ENCODE measurements around the gene LCK. TPM values are rescaled to one million over a fixed set of nuclear protein-coding genes. Genes with fewer than 3 reads are reported as not detected.
A peak's percentile ranks its signal among the peaks of the same experiment; 100 is the strongest.

Gene LCK
- total and polyA plus RNA-seq, 9 of the 15 experiments (the other 6 are each of a cell fraction or from before 2014, with no cell fraction given) = 0.04 to 0.47 (median 0.13) TPM; not detected in 6

DNA sequence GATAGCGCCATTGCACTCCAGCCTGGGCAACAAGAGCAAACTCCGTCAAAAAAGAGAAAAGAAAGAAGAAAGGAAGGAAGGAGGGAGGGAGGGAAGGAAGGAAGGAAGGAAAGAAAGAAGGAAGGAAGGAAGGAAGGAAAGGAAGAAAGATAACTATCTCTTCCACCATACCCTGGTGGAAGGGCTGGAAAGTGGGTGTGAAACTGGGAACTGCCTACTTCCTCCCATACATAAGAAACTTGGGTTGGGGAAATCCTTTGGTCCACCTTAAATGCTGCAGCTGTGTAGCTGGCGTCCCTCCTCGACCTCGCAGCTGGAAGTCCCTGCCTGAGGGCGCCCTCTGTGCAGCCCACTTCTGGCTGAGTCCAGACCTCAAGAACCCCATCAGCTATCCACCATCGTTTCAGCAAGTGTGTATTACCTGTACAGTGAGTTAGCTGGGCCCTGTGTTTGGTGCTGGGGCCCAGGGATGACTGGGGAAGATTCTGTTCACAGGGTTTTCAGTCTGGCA, 8.7 kb upstream of the LCK start (continued):
- TF ChIP-seq SAP30 (IDR thresholded peaks at IDR 0.05; ENCODE audit: borderline replicate concordance, insufficient read depth, low read depth, low read length, poor library complexity, severe bottlenecking) (no peak), PML (IDR thresholded peaks at IDR 0.05; ENCODE audit: low read length) (no peak), FOXA1 (IDR thresholded peaks at IDR 0.05; ENCODE audit: borderline replicate concordance) (no peak), RFX5 (IDR thresholded peaks at IDR 0.05; ENCODE audit: low read depth, low read length) (no peak), HNRNPH1 (optimal IDR thresholded peaks at IDR 0.05; ENCODE audit: low read depth, low read length) (no peak), NFRKB (IDR thresholded peaks at IDR 0.05; ENCODE audit: low read depth) (no peak), SOX6 (IDR thresholded peaks at IDR 0.05) (no peak), U2AF2 (optimal IDR thresholded peaks at IDR 0.05; ENCODE audit: low read depth, low read length) (no peak), KLF13 (tag; IDR thresholded peaks at IDR 0.05; ENCODE audit: borderline replicate concordance, low read depth) (no peak)
- TF ChIP-seq, protein P1, sequence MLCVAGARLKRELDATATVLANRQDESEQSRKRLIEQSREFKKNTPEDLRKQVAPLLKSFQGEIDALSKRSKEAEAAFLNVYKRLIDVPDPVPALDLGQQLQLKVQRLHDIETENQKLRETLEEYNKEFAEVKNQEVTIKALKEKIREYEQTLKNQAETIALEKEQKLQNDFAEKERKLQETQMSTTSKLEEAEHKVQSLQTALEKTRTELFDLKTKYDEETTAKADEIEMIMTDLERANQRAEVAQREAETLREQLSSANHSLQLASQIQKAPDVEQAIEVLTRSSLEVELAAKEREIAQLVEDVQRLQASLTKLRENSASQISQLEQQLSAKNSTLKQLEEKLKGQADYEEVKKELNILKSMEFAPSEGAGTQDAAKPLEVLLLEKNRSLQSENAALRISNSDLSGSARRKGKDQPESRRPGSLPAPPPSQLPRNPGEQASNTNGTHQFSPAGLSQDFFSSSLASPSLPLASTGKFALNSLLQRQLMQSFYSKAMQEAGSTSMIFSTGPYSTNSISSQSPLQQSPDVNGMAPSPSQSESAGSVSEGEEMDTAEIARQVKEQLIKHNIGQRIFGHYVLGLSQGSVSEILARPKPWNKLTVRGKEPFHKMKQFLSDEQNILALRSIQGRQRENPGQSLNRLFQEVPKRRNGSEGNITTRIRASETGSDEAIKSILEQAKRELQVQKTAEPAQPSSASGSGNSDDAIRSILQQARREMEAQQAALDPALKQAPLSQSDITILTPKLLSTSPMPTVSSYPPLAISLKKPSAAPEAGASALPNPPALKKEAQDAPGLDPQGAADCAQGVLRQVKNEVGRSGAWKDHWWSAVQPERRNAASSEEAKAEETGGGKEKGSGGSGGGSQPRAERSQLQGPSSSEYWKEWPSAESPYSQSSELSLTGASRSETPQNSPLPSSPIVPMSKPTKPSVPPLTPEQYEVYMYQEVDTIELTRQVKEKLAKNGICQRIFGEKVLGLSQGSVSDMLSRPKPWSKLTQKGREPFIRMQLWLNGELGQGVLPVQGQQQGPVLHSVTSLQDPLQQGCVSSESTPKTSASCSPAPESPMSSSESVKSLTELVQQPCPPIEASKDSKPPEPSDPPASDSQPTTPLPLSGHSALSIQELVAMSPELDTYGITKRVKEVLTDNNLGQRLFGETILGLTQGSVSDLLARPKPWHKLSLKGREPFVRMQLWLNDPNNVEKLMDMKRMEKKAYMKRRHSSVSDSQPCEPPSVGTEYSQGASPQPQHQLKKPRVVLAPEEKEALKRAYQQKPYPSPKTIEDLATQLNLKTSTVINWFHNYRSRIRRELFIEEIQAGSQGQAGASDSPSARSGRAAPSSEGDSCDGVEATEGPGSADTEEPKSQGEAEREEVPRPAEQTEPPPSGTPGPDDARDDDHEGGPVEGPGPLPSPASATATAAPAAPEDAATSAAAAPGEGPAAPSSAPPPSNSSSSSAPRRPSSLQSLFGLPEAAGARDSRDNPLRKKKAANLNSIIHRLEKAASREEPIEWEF (CRISPR knock-in tag; IDR thresholded peaks at IDR 0.05) = no peak
- TF ChIP-seq, protein P2, sequence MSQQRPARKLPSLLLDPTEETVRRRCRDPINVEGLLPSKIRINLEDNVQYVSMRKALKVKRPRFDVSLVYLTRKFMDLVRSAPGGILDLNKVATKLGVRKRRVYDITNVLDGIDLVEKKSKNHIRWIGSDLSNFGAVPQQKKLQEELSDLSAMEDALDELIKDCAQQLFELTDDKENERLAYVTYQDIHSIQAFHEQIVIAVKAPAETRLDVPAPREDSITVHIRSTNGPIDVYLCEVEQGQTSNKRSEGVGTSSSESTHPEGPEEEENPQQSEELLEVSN (IDR thresholded peaks at IDR 0.05; ENCODE audit: borderline replicate concordance in 1 of 2, extremely low read depth in 1 of 2, insufficient read depth in 1 of 2, insufficient read length in 1 of 2, low read depth in 1 of 2, low read length in 1 of 2, poor library complexity in 1 of 2, severe bottlenecking in 1 of 2) = no peak
- TF ChIP-seq, protein P3, sequence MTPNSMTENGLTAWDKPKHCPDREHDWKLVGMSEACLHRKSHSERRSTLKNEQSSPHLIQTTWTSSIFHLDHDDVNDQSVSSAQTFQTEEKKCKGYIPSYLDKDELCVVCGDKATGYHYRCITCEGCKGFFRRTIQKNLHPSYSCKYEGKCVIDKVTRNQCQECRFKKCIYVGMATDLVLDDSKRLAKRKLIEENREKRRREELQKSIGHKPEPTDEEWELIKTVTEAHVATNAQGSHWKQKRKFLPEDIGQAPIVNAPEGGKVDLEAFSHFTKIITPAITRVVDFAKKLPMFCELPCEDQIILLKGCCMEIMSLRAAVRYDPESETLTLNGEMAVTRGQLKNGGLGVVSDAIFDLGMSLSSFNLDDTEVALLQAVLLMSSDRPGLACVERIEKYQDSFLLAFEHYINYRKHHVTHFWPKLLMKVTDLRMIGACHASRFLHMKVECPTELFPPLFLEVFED (CRISPR knock-in tag; conservative IDR thresholded peaks at IDR 0.05) = 0 out of 2 replicates have a peak, but pooled peaks have one; percentile 73
- TF ChIP-seq, protein P4, sequence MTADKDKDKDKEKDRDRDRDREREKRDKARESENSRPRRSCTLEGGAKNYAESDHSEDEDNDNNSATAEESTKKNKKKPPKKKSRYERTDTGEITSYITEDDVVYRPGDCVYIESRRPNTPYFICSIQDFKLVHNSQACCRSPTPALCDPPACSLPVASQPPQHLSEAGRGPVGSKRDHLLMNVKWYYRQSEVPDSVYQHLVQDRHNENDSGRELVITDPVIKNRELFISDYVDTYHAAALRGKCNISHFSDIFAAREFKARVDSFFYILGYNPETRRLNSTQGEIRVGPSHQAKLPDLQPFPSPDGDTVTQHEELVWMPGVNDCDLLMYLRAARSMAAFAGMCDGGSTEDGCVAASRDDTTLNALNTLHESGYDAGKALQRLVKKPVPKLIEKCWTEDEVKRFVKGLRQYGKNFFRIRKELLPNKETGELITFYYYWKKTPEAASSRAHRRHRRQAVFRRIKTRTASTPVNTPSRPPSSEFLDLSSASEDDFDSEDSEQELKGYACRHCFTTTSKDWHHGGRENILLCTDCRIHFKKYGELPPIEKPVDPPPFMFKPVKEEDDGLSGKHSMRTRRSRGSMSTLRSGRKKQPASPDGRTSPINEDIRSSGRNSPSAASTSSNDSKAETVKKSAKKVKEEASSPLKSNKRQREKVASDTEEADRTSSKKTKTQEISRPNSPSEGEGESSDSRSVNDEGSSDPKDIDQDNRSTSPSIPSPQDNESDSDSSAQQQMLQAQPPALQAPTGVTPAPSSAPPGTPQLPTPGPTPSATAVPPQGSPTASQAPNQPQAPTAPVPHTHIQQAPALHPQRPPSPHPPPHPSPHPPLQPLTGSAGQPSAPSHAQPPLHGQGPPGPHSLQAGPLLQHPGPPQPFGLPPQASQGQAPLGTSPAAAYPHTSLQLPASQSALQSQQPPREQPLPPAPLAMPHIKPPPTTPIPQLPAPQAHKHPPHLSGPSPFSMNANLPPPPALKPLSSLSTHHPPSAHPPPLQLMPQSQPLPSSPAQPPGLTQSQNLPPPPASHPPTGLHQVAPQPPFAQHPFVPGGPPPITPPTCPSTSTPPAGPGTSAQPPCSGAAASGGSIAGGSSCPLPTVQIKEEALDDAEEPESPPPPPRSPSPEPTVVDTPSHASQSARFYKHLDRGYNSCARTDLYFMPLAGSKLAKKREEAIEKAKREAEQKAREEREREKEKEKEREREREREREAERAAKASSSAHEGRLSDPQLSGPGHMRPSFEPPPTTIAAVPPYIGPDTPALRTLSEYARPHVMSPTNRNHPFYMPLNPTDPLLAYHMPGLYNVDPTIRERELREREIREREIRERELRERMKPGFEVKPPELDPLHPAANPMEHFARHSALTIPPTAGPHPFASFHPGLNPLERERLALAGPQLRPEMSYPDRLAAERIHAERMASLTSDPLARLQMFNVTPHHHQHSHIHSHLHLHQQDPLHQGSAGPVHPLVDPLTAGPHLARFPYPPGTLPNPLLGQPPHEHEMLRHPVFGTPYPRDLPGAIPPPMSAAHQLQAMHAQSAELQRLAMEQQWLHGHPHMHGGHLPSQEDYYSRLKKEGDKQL (CRISPR knock-in tag; IDR thresholded peaks at IDR 0.05; ENCODE audit: borderline replicate concordance) = no peak

Data from K562 (cell line).